Upper lobe of left lung (tissue), 6 donors: Measurements from ENCODE around the gene BCAS3. TPM values are rescaled to one million over a fixed set of nuclear protein-coding genes. Genes with fewer than 3 reads are reported as not detected.

Source experiments
- ATAC-seq, 2 donors: fragments of 200-7000 bp; cut with Tn5 transposase; one replicate each; pipeline ENCODE4 v1.9.1; 2022; ENCODE audit warnings: mild to moderate bottlenecking in 2 of 2, moderate library complexity in 2 of 2; ENCODE audit not compliant: low FRiP score in 2 of 2
- DNase-seq, 2 donors: peaks; one replicate each; pipeline ENCODE4 v3.0.0-alpha.2; 2019 to 2020
- H3K27ac ChIP-seq, 4 donors: fragments of 200-600 bp; sonication (generic); one replicate each; pipeline ENCODE4 v1.5.1; 2016 to 2019
- H3K27me3 ChIP-seq, 4 donors: fragments of 200-600 bp; sonication (generic); one replicate each; pipeline ENCODE4 v1.5.1; 2017 to 2019
- H3K36me3 ChIP-seq, 4 donors: fragments of 200-600 bp; sonication (generic); one replicate each; pipeline ENCODE4 v1.5.1; 2016 to 2019
- H3K4me1 ChIP-seq, 4 donors: fragments of 200-600 bp; sonication (generic); one replicate each; pipeline ENCODE4 v1.5.1; 2018 to 2019
- H3K4me3 ChIP-seq, 4 donors: fragments of 200-600 bp; sonication (generic); one replicate each; pipeline ENCODE4 v1.5.1; 2017 to 2019; ENCODE audit warnings: mild to moderate bottlenecking in 2 of 4, moderate library complexity in 1 of 4
- H3K9me3 ChIP-seq, 4 donors: fragments of 200-600 bp; sonication (generic); one replicate each; pipeline ENCODE4 v1.5.1; 2018 to 2019
- EP300 ChIP-seq, 4 donors: sonication (generic); formaldehyde crosslinking; IDR thresholded peaks; one replicate each; pipeline ENCODE4 v1.5.1; 2017; ENCODE audit warnings: antibody characterized with exemption in 4 of 4, control low read depth in 2 of 4
- POLR2A ChIP-seq, 4 donors: fragments of 450-650 bp; IDR thresholded peaks; one replicate each; pipeline ENCODE4 v1.5.1; 2016 to 2017; ENCODE audit warnings: antibody characterized with exemption in 4 of 4, mild to moderate bottlenecking in 2 of 4
- POLR2AphosphoS5 ChIP-seq, 2 donors: sonication (generic); formaldehyde crosslinking; IDR thresholded peaks; one replicate each; pipeline ENCODE4 v1.5.1; 2017; ENCODE audit warnings: antibody characterized with exemption in 2 of 2
- WGBS, 2 donors: methylation state at CpG; one replicate each; pipeline ENCODE4 v1.1.5; 2017 to 2018; 5-methylcytosine and 5-hydroxymethylcytosine counted together
- total RNA-seq, 6 donors: library from RNA; depleted of rRNA in 4 of 6; stranded (reverse); fragments of >200 nt in 4 of 6; gene quantifications; one replicate each; pipeline versions ENCODE4 v1.1.0 to v1.2.1, GENCODE V29; 2016 to 2021
- TF ChIP-seq, protein P1 (sequence below), 6 experiments: fragments of 450-650 bp in 4 of 6; fragments of 200-600 bp in 2 of 6; sonication (generic) in 2 of 6; IDR thresholded peaks; one replicate each; pipeline ENCODE4 v1.5.1; 2016 to 2019; ENCODE audit warnings: antibody characterized with exemption in 6 of 6
- donor health status: DM: no; HTN: no; CAD: no; lungs with moderate emphysema.
- donor health status: DM: no; HTN: yes; CAD: no; lungs with severe emphysema.

Gene BCAS3
- total RNA-seq, 6 donors from 2014 or later = 20.1 to 111 (median 37.0) TPM

DNA sequence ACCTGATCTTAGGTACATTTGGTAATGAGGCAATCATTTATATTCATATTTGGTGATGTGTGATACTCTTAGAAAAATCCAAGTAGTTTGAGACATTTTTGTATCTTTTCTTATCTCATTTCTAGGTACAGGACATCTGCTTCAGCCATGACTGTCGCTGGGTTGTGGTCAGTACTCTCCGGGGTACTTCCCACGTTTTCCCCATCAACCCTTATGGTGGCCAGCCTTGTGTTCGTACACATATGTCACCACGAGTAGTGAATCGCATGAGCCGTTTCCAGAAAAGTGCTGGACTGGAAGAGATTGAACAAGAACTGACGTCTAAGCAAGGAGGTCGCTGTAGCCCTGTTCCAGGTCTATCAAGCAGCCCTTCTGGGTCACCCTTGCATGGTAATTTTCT is 312.2 kb downstream of the BCAS3 start:
- ATAC-seq = no peak
- Histone ChIP-seq H3K27me3 (no peaks in the 10 kb centered on the region), H3K9me3 (no peaks in the 10 kb centered on the region), H3K4me1 (no peaks in the 10 kb centered on the region), H3K4me3 (no peak overlapping the region), H3K27ac (no peak overlapping the region), H3K36me3 (no peaks in the 10 kb centered on the region)
- WGBS, 2 donors = 94% methylated on average over 9 of the region's 9 CpGs
- no peak for DNase-seq
- TF ChIP-seq EP300 (IDR thresholded peaks at IDR 0.05) = no peak
- TF ChIP-seq POLR2A (IDR thresholded peaks at IDR 0.05) = no peak
- TF ChIP-seq, protein P1, sequence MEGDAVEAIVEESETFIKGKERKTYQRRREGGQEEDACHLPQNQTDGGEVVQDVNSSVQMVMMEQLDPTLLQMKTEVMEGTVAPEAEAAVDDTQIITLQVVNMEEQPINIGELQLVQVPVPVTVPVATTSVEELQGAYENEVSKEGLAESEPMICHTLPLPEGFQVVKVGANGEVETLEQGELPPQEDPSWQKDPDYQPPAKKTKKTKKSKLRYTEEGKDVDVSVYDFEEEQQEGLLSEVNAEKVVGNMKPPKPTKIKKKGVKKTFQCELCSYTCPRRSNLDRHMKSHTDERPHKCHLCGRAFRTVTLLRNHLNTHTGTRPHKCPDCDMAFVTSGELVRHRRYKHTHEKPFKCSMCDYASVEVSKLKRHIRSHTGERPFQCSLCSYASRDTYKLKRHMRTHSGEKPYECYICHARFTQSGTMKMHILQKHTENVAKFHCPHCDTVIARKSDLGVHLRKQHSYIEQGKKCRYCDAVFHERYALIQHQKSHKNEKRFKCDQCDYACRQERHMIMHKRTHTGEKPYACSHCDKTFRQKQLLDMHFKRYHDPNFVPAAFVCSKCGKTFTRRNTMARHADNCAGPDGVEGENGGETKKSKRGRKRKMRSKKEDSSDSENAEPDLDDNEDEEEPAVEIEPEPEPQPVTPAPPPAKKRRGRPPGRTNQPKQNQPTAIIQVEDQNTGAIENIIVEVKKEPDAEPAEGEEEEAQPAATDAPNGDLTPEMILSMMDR (IDR thresholded peaks at IDR 0.05) = no peak
- no peak for TF ChIP-seq POLR2AphosphoS5 (IDR thresholded peaks at IDR 0.05)

DNA sequence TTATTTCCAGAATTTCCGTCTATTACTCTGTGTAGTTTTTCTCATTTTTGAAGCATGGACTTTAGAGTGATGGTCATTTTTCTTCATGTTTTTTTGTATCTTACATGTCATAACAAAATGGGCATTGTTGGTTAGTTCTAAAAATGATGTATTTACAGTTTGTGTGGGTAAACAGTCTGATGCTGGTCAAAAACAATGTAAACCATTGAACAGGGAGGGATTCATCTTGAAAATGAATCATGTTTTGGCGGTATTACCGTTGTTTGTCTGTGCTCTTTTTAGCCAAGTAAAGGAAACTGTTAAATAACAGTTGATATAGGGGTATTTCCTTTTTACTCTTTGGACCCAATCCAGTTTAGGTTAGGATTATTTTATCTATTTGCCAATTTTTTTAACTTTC is 315.8 kb downstream of the BCAS3 start:
- H3K4me3 ChIP-seq = no peak overlapping the region
- TF ChIP-seq, protein P1 (IDR thresholded peaks at IDR 0.05) = no peak
- TF ChIP-seq POLR2AphosphoS5 (IDR thresholded peaks at IDR 0.05) (no peak), EP300 (IDR thresholded peaks at IDR 0.05) (no peak), POLR2A (IDR thresholded peaks at IDR 0.05) (no peak)
- no peaks in the 10 kb centered on the region for H3K4me1 ChIP-seq
- ATAC-seq (no peak), DNase-seq (no peak)
- no peaks in the 10 kb centered on the region for H3K36me3 ChIP-seq
- H3K9me3 ChIP-seq = no peaks in the 10 kb centered on the region
- no peaks in the 10 kb centered on the region for H3K27me3 ChIP-seq
- H3K27ac ChIP-seq = peak overlapping the region in 1 of 4 donors; percentile 35
- 55 to 73% methylated on average over 3 of the region's 3 CpGs for WGBS, 2 donors

DNA sequence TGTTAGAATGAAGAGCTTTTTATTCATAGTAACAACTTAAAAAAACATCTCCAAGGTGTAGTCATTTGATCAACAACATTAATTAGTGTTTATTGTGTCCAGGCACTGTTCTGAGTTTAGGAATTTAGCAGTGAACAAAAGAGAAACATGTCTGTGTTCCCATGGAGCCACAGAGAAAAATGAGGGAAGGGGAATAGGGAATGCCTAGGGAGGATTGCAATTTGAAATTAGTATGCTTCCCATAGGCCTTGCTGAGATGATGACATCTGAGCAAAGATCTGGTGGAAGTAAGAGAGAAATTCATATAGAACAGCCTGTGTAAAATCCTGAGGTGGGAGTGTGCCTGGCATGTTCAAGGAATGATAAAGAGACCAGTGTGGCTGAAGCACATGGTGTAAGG is 318.0 kb downstream of the BCAS3 start:
- no peak for ATAC-seq
- no peak for TF ChIP-seq POLR2AphosphoS5 (IDR thresholded peaks at IDR 0.05)

DNA sequence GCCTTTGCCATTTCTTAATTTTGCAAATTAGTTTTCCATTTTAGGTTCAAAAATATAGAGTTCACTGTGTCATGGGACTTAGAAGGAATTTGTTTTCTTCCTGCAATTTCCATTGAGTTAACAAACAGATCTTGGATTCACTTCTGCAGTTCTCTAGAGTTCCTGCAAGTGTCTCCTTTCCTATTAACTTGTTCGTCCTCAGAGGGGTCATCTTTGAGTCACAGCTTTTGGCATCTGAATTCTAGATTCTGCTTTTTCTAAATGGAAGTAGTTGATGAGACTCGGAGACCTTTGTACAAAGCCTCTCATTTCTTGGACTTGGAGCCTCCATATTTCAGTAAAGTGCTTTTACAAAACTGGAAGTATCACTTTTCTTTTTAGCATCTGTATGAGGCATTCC is 323.3 kb downstream of the BCAS3 start:
- TF ChIP-seq, protein P1 (IDR thresholded peaks at IDR 0.05) = peak in 1 of 6 experiments; percentile 25
- TF ChIP-seq POLR2A (IDR thresholded peaks at IDR 0.05) = no peak
- ATAC-seq = no peak
- H3K4me1 ChIP-seq = peaks cover 3 to 20% (median 6%) of the 10 kb centered on the region in 4 donors
- no peak for DNase-seq
- 49 to 71% methylated on average over 2 of the region's 2 CpGs for WGBS, 2 donors
- H3K27me3 ChIP-seq = no peaks in the 10 kb centered on the region
- peak overlapping the region in 1 of 4 donors; percentile 20 for H3K27ac ChIP-seq
- H3K9me3 ChIP-seq = no peaks in the 10 kb centered on the region
- no peaks in the 10 kb centered on the region for H3K36me3 ChIP-seq
- no peak overlapping the region for H3K4me3 ChIP-seq

More for the DNA sequence above, 318.0 kb downstream of the BCAS3 start:
- H3K9me3 ChIP-seq = no peaks in the 10 kb centered on the region
- no peak overlapping the region for H3K4me3 ChIP-seq
- no peaks in the 10 kb centered on the region for H3K36me3 ChIP-seq
- H3K4me1 ChIP-seq = no peaks in the 10 kb centered on the region
- H3K27me3 ChIP-seq = no peaks in the 10 kb centered on the region
- H3K27ac ChIP-seq = no peak overlapping the region
- DNase-seq = no peak

DNA sequence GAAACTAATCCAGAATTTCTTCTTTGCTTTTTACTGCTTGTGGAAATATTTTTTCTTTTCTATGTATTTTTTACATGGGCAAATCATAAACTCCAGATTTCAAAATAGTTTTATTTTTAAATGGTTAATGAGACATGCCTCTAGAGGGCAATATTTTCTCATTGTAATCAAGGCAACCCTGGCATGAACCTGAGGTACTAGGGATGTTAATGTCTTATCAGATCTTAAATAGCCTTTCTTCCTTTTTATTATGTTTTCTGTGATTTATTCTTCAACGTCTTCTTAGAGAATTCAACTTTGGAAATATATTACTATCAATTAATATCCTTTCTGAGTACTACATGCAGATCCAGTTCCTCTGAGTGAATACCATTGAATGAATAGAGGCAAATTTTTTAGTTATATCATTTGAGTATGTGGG is 324.7 kb downstream of the BCAS3 start:
- DNase-seq = no peak
- Histone ChIP-seq H3K27ac (peak overlapping the region in 1 of 4 donors; percentile 42), H3K27me3 (no peaks in the 10 kb centered on the region), H3K4me3 (no peak overlapping the region), H3K36me3 (no peaks in the 10 kb centered on the region), H3K4me1 (peaks cover 3 to 26% (median 6%) of the 10 kb centered on the region in 4 donors), H3K9me3 (no peaks in the 10 kb centered on the region)
- 0 to 2% methylated on average over 1 of the region's 1 CpG for WGBS, 2 donors
- ATAC-seq = no peak
- no peak for TF ChIP-seq POLR2A (IDR thresholded peaks at IDR 0.05)
- no peak for TF ChIP-seq POLR2AphosphoS5 (IDR thresholded peaks at IDR 0.05)
- TF ChIP-seq, protein P1 (IDR thresholded peaks at IDR 0.05) = peak in 5 of 6 experiments; percentile 31 to 54 (median 46)
- no peak for TF ChIP-seq EP300 (IDR thresholded peaks at IDR 0.05)
